Measurements from ENCODE around the gene BLTP3A. TPM values are rescaled to one million over a fixed set of nuclear protein-coding genes. Genes with fewer than 3 reads are reported as not detected.

BLTP3A gene
- total RNA-seq, 1 donor from 2014 or later, result 27.8 TPM

GRCh38 chr6:34829137-34829536 lies 37.3 kb downstream of the BLTP3A start:
- Mint-ChIP-seq H3K4me3 (ENCODE audit: unreplicated experiment) (no peak overlapping the region), H3K27ac (ENCODE audit: unreplicated experiment) (no peak overlapping the region), H3K27me3 (ENCODE audit: unreplicated experiment) (no peaks in the 10 kb centered on the region), H3K36me3 (ENCODE audit: unreplicated experiment) (no peaks in the 10 kb centered on the region), H3K4me1 (ENCODE audit: low read depth, unreplicated experiment) (no peaks in the 10 kb centered on the region), H3K9me3 (ENCODE audit: unreplicated experiment) (no peaks in the 10 kb centered on the region)
- no peak for DNase-seq
- no peak for TF ChIP-seq CTCF (IDR thresholded peaks at IDR 0.05; ENCODE audit: partially characterized antibody, unreplicated experiment)

- H3K36me3 Mint-ChIP-seq (ENCODE audit: unreplicated experiment), result no peaks in the 10 kb centered on the region
- H3K4me3 Mint-ChIP-seq (ENCODE audit: unreplicated experiment), result no peak overlapping the region
- no peak for TF ChIP-seq CTCF (IDR thresholded peaks at IDR 0.05; ENCODE audit: partially characterized antibody, unreplicated experiment)
- no peaks in the 10 kb centered on the region for H3K4me1 Mint-ChIP-seq (ENCODE audit: low read depth, unreplicated experiment)
- DNase-seq, result no peak
- H3K9me3 Mint-ChIP-seq (ENCODE audit: unreplicated experiment), result no peaks in the 10 kb centered on the region
- H3K27me3 Mint-ChIP-seq (ENCODE audit: unreplicated experiment), result no peaks in the 10 kb centered on the region
- no peak overlapping the region for H3K27ac Mint-ChIP-seq (ENCODE audit: unreplicated experiment)
Observed at GRCh38 chr6:34832942-34833341, 41.1 kb downstream of the BLTP3A start.

GRCh38 chr6:34834789-34835518 lies 43.1 kb downstream of the BLTP3A start:
- no peak overlapping the region for H3K27ac Mint-ChIP-seq (ENCODE audit: unreplicated experiment)
- H3K4me3 Mint-ChIP-seq (ENCODE audit: unreplicated experiment), result no peak overlapping the region
- TF ChIP-seq CTCF (IDR thresholded peaks at IDR 0.05; ENCODE audit: partially characterized antibody, unreplicated experiment), result no peak
- no peaks in the 10 kb centered on the region for H3K4me1 Mint-ChIP-seq (ENCODE audit: low read depth, unreplicated experiment)
- H3K27me3 Mint-ChIP-seq (ENCODE audit: unreplicated experiment), result no peaks in the 10 kb centered on the region
- no peaks in the 10 kb centered on the region for H3K9me3 Mint-ChIP-seq (ENCODE audit: unreplicated experiment)
- no peak for DNase-seq
- H3K36me3 Mint-ChIP-seq (ENCODE audit: unreplicated experiment), result no peaks in the 10 kb centered on the region

- no peaks in the 10 kb centered on the region for H3K9me3 Mint-ChIP-seq (ENCODE audit: unreplicated experiment)
- no peaks in the 10 kb centered on the region for H3K36me3 Mint-ChIP-seq (ENCODE audit: unreplicated experiment)
- no peaks in the 10 kb centered on the region for H3K4me1 Mint-ChIP-seq (ENCODE audit: low read depth, unreplicated experiment)
- no peak for DNase-seq
- no peaks in the 10 kb centered on the region for H3K27me3 Mint-ChIP-seq (ENCODE audit: unreplicated experiment)
- no peak overlapping the region for H3K4me3 Mint-ChIP-seq (ENCODE audit: unreplicated experiment)
- TF ChIP-seq CTCF (IDR thresholded peaks at IDR 0.05; ENCODE audit: partially characterized antibody, unreplicated experiment), result no peak
- H3K27ac Mint-ChIP-seq (ENCODE audit: unreplicated experiment), result no peak overlapping the region
Observed at GRCh38 chr6:34836008-34836407, 44.1 kb downstream of the BLTP3A start.

- no peaks in the 10 kb centered on the region for H3K27me3 Mint-ChIP-seq (ENCODE audit: unreplicated experiment)
- H3K4me3 Mint-ChIP-seq (ENCODE audit: unreplicated experiment), result no peak overlapping the region
- no peak overlapping the region for H3K27ac Mint-ChIP-seq (ENCODE audit: unreplicated experiment)
- no peak for TF ChIP-seq CTCF (IDR thresholded peaks at IDR 0.05; ENCODE audit: partially characterized antibody, unreplicated experiment)
- DNase-seq, result no peak
- H3K4me1 Mint-ChIP-seq (ENCODE audit: low read depth, unreplicated experiment), result no peaks in the 10 kb centered on the region
- H3K9me3 Mint-ChIP-seq (ENCODE audit: unreplicated experiment), result no peaks in the 10 kb centered on the region
- H3K36me3 Mint-ChIP-seq (ENCODE audit: unreplicated experiment), result no peaks in the 10 kb centered on the region
Observed at GRCh38 chr6:34836451-34836850, 44.6 kb downstream of the BLTP3A start.

All from glutamatergic neuron (in vitro differentiated cells).